HG03342 (cell line): Measurements from ENCODE around the gene DIP2C.

ENCODE experiments used
- ATAC-seq: cut with Tn5 transposase; IDR thresholded peaks from one replicate; pipeline ENCODE4 v1.9.1; 2021; ENCODE audit warnings: mild to moderate bottlenecking, moderate library complexity; ENCODE audit not compliant: unreplicated experiment

DIP2C gene

GRCh38 chr10:677750-678661, 11.5 kb downstream of the DIP2C start:
- ATAC-seq = no peak

DNA sequence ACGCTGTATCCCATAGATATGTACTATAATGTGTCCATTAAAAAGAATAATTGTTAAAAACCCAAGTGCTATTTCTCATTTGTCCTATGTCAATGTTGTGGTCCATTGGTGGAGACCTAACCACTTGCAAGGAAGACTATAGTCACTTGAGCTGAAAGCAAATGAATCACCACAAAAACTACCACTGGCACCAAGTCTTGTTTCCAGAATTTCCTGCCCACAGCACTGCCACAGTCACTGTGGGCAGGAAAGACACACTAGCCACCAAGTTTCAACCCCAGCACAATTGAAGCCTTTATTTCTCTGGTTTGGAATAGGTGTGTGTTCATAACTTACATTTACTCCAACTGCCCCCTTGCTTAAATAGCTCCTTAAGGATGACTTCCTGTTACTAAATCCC, 12.4 kb downstream of the DIP2C start:
- no peak for ATAC-seq

GRCh38 chr10:676178-676577, 13.3 kb downstream of the DIP2C start:
- no peak for ATAC-seq

- no peak for ATAC-seq
Measured at GRCh38 chr10:675532-675931, 13.9 kb downstream of the DIP2C start.

- ATAC-seq = no peak
Measured at GRCh38 chr10:673492-673891, 16.0 kb downstream of the DIP2C start.

DNA sequence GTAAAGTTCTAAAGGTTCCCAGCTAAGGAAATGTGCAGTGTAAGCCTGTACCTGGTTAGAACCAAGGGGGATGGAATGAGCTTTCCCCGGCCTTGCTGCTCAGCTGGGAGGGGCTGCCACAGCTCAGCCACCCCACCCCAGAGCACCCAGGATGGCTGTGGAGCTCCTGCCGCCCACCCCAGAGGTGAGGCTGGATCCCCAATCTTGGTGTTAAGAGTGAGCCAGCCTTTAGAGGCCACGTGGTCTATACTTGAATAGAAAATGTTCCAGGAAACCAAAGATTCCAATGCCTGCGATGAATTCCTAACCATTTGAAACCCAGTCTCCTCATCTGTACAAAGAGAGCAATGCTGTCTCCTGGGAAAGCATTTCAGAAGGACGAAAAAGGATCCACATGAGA, 16.5 kb downstream of the DIP2C start:
- ATAC-seq = no peak

GRCh38 chr10:672203-672602, 17.3 kb downstream of the DIP2C start:
- ATAC-seq = no peak

DNA sequence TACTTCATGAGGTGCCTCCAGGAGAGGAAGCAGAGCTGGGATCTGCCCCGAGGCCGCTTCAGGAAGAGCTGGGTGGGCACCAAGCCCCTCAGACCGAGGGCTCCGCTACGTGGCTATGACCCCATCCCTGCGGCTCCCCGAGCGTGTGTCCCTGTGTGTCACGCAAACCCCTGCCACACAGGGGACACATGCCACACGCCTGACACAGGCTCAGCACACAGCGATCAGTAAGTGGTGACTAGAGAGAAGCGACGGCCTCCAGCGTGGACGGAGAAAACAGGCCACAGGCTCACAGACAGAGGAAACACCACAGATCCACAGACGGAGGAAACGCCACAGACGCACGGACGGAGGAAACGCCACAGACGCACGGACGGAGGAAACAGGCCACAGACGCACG, 18.5 kb downstream of the DIP2C start:
- no peak for ATAC-seq

GRCh38 chr10:670038-670437, 19.4 kb downstream of the DIP2C start:
- ATAC-seq = no peak

DNA sequence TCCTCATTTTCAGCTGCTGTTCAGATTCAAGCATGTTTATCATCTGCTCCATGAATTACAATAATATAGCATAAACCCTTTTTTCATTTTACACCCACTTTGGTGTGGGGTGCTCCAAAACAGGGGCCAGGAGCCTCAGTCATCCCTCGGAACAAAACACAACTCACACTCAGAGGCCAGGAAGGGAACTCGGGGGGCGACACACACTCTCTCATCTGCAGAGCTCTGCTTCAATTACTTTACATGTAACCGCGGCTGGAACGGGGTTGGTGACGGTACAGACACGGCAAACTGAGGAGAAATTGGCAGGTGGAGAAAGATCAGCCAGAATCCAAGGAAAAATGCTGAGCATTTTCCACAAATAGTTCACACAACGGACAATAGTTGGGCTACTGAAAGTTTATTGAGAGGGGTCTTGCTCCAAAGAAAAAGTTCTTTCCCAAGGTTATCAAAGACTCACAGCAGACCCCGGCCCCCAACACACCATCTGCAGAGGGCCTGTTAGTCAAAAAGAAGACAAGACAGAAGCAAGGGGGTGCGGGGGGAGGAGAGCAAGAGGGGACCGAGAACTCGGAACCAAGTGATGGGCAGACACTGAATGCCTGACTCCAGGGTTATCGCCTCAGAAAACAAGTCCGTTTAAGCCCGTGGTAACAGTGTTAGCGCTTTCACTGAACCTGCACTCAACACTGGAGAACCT, 20.5 kb downstream of the DIP2C start:
- no peak for ATAC-seq

DNA sequence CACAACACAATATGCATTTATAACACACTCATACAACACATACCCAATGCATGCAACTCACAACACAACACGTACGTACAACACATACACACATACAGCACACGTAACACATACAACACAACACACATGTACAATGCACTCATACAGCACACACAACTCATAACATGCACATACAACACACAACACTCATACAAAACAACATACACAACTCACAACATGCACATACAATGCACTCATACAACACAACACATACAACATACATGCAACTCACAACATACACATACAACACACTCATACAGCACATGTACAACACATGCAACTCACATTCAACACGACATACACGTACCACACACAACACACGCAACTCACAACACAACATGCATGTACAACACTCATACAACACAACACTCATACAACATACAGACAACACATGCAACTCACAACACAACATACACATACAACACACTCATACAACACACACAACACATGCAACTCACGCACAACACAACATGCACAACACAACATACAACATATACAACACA, 21.8 kb downstream of the DIP2C start:
- ATAC-seq = no peak

GRCh38 chr10:667096-667495, 22.4 kb downstream of the DIP2C start:
- no peak for ATAC-seq

- no peak for ATAC-seq
Measured at GRCh38 chr10:666237-667012, 23.0 kb downstream of the DIP2C start.

- ATAC-seq = no peak
Measured at GRCh38 chr10:665579-666091, 23.8 kb downstream of the DIP2C start.

- ATAC-seq = no peak
Measured at GRCh38 chr10:664893-665292, 24.6 kb downstream of the DIP2C start.

- ATAC-seq = no peak
Measured at GRCh38 chr10:664301-664700, 25.2 kb downstream of the DIP2C start.

DNA sequence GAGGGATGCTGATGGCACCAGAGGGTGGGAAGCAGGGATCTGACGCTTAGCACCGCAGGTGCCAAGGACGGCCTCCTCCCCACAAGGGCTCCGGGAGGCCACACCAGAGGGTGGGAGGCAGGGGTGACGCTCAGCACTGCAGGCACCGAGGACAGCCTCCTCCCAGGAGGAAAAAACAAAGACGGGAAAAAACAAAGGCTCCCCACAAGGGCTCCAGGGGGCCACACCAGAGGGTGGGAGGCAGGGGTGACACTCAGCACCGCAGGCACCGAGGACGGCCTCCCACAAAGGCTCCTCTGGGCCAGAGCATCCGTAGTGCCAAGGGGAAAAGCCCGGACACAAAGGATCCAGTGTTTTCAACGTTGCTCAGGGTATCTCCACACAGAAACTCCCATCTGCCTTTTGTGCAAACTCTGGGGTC, 25.6 kb downstream of the DIP2C start:
- no peak for ATAC-seq

GRCh38 chr10:663466-663751, 26.1 kb downstream of the DIP2C start:
- no peak for ATAC-seq

GRCh38 chr10:662686-663465, 26.6 kb downstream of the DIP2C start:
- ATAC-seq = no peak

GRCh38 chr10:662223-662605, 27.3 kb downstream of the DIP2C start:
- no peak for ATAC-seq
